Type B pancreatic cell (in vitro differentiated cells): ENCODE results near the gene IMMP2L. TPM values are rescaled to one million over a fixed set of nuclear protein-coding genes. Genes with fewer than 3 reads are reported as not detected.

ENCODE experiments used
- DNase-seq: peaks from one replicate; pipeline ENCODE4 v3.0.0; 2021; ENCODE audit warnings: mixed read lengths; ENCODE audit not compliant: unreplicated experiment; ENCODE audit errors: extremely low spot score
- H3K27ac Mint-ChIP-seq: 2 replicates; pipeline ENCODE4 v1.8.0; 2021; ENCODE audit warnings: mild to moderate bottlenecking, mixed read lengths
- H3K27me3 Mint-ChIP-seq: 2 replicates; pipeline ENCODE4 v1.8.0; 2021; ENCODE audit warnings: mixed read lengths
- H3K36me3 Mint-ChIP-seq: 2 replicates; pipeline ENCODE4 v1.8.0; 2021; ENCODE audit warnings: mixed read lengths
- H3K4me1 Mint-ChIP-seq: one replicate; pipeline ENCODE4 v1.8.0; 2021; ENCODE audit warnings: mixed read lengths; ENCODE audit not compliant: unreplicated experiment
- H3K4me3 Mint-ChIP-seq: 2 replicates; pipeline ENCODE4 v1.8.0; 2021; ENCODE audit warnings: mild to moderate bottlenecking, mixed read lengths
- H3K9me3 Mint-ChIP-seq: 2 replicates; pipeline ENCODE4 v1.8.0; 2021; ENCODE audit warnings: mixed read lengths
- CTCF ChIP-seq: fragments of 200-600 bp; sonication (generic); conservative IDR thresholded peaks from 2 replicates; pipeline ENCODE4 v1.5.0; 2021; ENCODE audit warnings: antibody characterized with exemption, mild to moderate bottlenecking
- total RNA-seq: library from RNA; stranded (reverse); gene quantifications from 2 replicates; pipeline ENCODE4 v1.2.1, GENCODE V29; 2021; ENCODE audit warnings: low replicate concordance

Gene IMMP2L
- total RNA-seq, 1 donor from 2014 or later = 23.0 TPM

GRCh38 chr7:110918949-110919548 lies 643.2 kb downstream of the IMMP2L start:
- Mint-ChIP-seq H3K27me3 (no peaks in the 10 kb centered on the region), H3K9me3 (no peaks in the 10 kb centered on the region), H3K27ac (no peak overlapping the region), H3K4me1 (peaks cover 6% of the 10 kb centered on the region), H3K4me3 (no peak overlapping the region), H3K36me3 (no peaks in the 10 kb centered on the region)
- no peak for DNase-seq
- TF ChIP-seq CTCF = no peak

GRCh38 chr7:110914263-110914662 lies 648.0 kb downstream of the IMMP2L start:
- TF ChIP-seq CTCF = no peak
- Mint-ChIP-seq H3K9me3 (no peaks in the 10 kb centered on the region), H3K36me3 (no peaks in the 10 kb centered on the region), H3K27ac (no peak overlapping the region), H3K27me3 (no peaks in the 10 kb centered on the region), H3K4me3 (no peak overlapping the region), H3K4me1 (no peaks in the 10 kb centered on the region)
- DNase-seq = no peak

DNA sequence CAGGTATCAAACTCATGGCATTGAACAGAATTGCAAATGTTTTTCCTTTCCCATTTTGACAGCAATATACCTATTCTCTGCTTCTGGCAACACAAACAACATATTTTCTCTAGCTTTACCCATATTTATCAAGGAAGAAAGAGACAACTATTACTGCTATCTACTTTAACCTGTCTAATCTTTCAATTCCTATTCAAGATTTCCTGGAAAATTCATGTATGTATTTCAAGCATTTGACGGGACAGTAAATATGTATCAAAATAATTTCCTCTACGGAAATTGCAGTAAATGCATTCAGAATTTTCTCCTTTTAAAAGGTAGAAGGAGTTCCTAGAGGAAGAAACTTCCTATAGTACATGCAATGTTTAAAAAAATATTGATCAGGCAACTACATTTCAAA lies 650.7 kb downstream of the IMMP2L start:
- no peaks in the 10 kb centered on the region for H3K9me3 Mint-ChIP-seq
- H3K4me3 Mint-ChIP-seq = no peak overlapping the region
- H3K27me3 Mint-ChIP-seq = no peaks in the 10 kb centered on the region
- no peaks in the 10 kb centered on the region for H3K36me3 Mint-ChIP-seq
- no peak for TF ChIP-seq CTCF
- no peaks in the 10 kb centered on the region for H3K4me1 Mint-ChIP-seq
- H3K27ac Mint-ChIP-seq = no peak overlapping the region
- no peak for DNase-seq

- TF ChIP-seq CTCF = no peak
- no peaks in the 10 kb centered on the region for H3K4me1 Mint-ChIP-seq
- H3K27me3 Mint-ChIP-seq = no peaks in the 10 kb centered on the region
- no peak overlapping the region for H3K27ac Mint-ChIP-seq
- no peaks in the 10 kb centered on the region for H3K36me3 Mint-ChIP-seq
- H3K4me3 Mint-ChIP-seq = no peak overlapping the region
- no peaks in the 10 kb centered on the region for H3K9me3 Mint-ChIP-seq
- no peak for DNase-seq
Observed at GRCh38 chr7:110909117-110909516, 653.2 kb downstream of the IMMP2L start.

DNA sequence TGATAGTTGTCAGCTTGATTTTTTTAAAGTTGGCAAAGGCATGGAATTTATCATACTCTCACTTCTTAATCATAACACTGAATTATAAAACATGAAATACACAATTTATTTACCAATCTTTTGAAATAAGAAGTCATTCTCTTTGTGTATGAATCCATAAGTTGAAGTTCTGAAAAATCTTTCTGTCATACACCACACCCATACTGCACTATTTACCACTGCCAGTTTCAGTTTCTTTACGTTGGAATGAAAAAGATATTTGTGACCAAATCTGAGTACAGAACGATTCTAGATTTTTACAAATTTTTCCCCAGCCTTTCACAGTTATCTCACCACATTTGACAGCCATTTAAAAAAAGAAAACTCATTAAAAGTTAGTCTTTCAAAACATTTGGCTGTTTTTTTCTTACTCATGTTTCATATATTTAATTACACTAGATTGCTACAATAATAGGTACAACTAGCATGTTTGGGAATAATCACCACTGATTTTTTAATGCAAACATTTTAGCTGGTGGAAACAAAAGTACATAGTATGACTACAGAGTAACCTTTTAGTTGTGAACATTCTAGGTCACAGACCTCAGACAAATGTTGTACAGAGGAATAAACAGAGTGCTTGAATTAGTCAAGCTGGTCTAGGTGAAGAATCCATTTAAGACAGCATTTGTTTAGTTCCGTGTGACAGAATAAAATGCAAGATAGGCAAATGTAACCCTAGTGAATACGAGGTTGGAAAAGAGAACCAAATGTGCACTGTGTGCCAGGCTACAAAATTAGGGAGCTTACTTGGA lies 656.3 kb downstream of the IMMP2L start:
- no peaks in the 10 kb centered on the region for H3K4me1 Mint-ChIP-seq
- TF ChIP-seq CTCF = no peak
- H3K9me3 Mint-ChIP-seq = no peaks in the 10 kb centered on the region
- no peak overlapping the region for H3K27ac Mint-ChIP-seq
- DNase-seq = no peak
- H3K4me3 Mint-ChIP-seq = no peak overlapping the region
- H3K36me3 Mint-ChIP-seq = no peaks in the 10 kb centered on the region
- no peaks in the 10 kb centered on the region for H3K27me3 Mint-ChIP-seq
